Measurements from ENCODE around the gene MS4A18. TPM values are rescaled to one million over a fixed set of nuclear protein-coding genes. Genes with fewer than 3 reads are reported as not detected.

MS4A18 gene
- total and polyA plus RNA-seq, 2 experiments from 2014 or later = not detected

DNA sequence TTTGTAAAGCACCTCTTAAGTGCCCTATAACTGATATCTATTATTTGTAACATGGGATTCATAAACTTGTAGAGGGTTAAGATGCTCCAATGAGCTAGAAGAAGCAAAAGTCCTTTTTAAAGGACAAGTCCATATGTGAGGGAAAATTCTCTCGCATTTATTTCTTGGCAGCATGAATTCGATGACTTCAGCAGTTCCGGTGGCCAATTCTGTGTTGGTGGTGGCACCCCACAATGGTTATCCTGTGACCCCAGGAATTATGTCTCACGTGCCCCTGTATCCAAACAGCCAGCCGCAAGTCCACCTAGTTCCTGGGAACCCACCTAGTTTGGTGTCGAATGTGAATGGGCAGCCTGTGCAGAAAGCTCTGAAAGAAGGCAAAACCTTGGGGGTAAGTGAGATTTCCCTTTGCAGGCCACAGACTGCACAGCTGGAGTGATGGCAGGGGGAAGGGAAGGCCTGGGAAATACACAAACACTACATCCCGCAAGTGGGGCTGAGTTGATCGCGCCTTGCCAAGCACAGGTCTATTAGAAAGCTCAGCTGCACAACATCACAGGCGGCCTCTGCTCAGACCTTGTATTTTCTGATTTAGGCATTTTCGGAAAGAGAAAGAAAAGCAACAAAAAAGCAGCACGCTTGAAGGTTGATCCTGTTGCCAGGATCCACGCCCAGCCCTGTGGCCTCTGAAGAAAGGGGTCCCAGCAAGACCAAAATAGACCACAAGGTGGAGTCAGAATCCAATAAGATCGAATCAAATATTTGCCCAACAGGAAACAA, 23.6 kb upstream of the MS4A18 start:
- H3K4me2 ChIP-seq = no peak overlapping the region
- TF ChIP-seq EZH2 (IDR thresholded peaks at IDR 0.05; ENCODE audit: borderline replicate concordance) (no peak), CTCF (IDR thresholded peaks at IDR 0.05; ENCODE audit: poor library complexity) (peak; percentile 42)
- H3K4me1 ChIP-seq (ENCODE audit: insufficient read depth) = no peaks in the 10 kb centered on the region
- no peaks in the 10 kb centered on the region for H3K36me3 ChIP-seq (replicated peaks; ENCODE audit: insufficient read depth, low read depth)
- no peaks in the 10 kb centered on the region for H3K9me2 ChIP-seq (replicated peaks; ENCODE audit: insufficient read depth)
- no peaks in the 10 kb centered on the region for H4K20me1 ChIP-seq (ENCODE audit: insufficient read depth, poor library complexity, severe bottlenecking)
- H3K79me2 ChIP-seq = no peaks in the 10 kb centered on the region
- no peaks in the 10 kb centered on the region for H3K9me3 ChIP-seq (ENCODE audit: low read depth)
- 72% methylated on average over 14 of the region's 14 CpGs for WGBS (ENCODE audit: low lambda C conversion rate, missing lambda C conversion rate)
- no peaks in the 10 kb centered on the region for H3K27me3 ChIP-seq
- no peak overlapping the region for H3K27ac ChIP-seq
- peak; percentile 41 for DNase-seq (ENCODE audit: low spot score)
- H3K4me3 ChIP-seq = no peak overlapping the region
- H2AFZ ChIP-seq = no peak overlapping the region

- Histone ChIP-seq H3K36me3 (replicated peaks; ENCODE audit: insufficient read depth, low read depth) (no peaks in the 10 kb centered on the region), H3K4me3 (no peak overlapping the region), H3K79me2 (no peaks in the 10 kb centered on the region), H4K20me1 (ENCODE audit: insufficient read depth, poor library complexity, severe bottlenecking) (no peaks in the 10 kb centered on the region), H3K9me3 (ENCODE audit: low read depth) (no peaks in the 10 kb centered on the region), H3K27me3 (no peaks in the 10 kb centered on the region), H2AFZ (no peak overlapping the region), H3K9me2 (replicated peaks; ENCODE audit: insufficient read depth) (no peaks in the 10 kb centered on the region), H3K27ac (no peak overlapping the region), H3K4me2 (no peak overlapping the region), H3K4me1 (ENCODE audit: insufficient read depth) (no peaks in the 10 kb centered on the region)
- TF ChIP-seq CTCF (IDR thresholded peaks at IDR 0.05; ENCODE audit: poor library complexity) (no peak), EZH2 (IDR thresholded peaks at IDR 0.05; ENCODE audit: borderline replicate concordance) (no peak), EZH2phosphoT487 (IDR thresholded peaks at IDR 0.05; ENCODE audit: low read depth, severe bottlenecking, unreplicated experiment) (no peak)
- 64% methylated on average over 4 of the region's 4 CpGs for WGBS (ENCODE audit: low lambda C conversion rate, missing lambda C conversion rate)
- no peak for DNase-seq (ENCODE audit: low spot score)
Observed at GRCh38 chr11:60701469-60701818, 23.1 kb upstream of the MS4A18 start.

DNA sequence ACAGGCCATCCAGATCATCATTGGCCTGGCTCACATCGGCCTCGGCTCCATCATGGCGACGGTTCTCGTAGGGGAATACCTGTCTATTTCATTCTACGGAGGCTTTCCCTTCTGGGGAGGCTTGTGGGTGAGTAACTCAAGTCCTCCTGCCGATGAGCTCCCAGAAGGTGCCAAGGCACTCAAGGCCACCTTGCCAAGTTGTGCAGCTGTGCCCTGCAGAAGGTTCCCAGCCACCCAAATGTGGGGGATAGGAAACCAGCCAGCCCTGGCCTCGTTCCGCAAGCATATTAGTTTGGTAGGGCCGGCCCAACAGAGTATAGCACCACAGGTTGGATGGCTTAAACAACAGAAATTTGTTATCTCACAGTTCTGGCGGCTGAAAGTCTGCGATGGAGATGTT, 21.1 kb upstream of the MS4A18 start:
- no peak for DNase-seq (ENCODE audit: low spot score)
- H3K27me3 ChIP-seq = no peaks in the 10 kb centered on the region
- WGBS (ENCODE audit: low lambda C conversion rate, missing lambda C conversion rate) = 93% methylated on average over 12 of the region's 12 CpGs
- H3K4me2 ChIP-seq = no peak overlapping the region
- H3K27ac ChIP-seq = no peak overlapping the region
- no peaks in the 10 kb centered on the region for H4K20me1 ChIP-seq (ENCODE audit: insufficient read depth, poor library complexity, severe bottlenecking)
- no peak overlapping the region for H2AFZ ChIP-seq
- TF ChIP-seq CTCF (IDR thresholded peaks at IDR 0.05; ENCODE audit: poor library complexity) = no peak
- no peak overlapping the region for H3K4me3 ChIP-seq
- H3K4me1 ChIP-seq (ENCODE audit: insufficient read depth) = no peaks in the 10 kb centered on the region
- H3K9me3 ChIP-seq (ENCODE audit: low read depth) = no peaks in the 10 kb centered on the region
- no peaks in the 10 kb centered on the region for H3K9me2 ChIP-seq (replicated peaks; ENCODE audit: insufficient read depth)
- no peaks in the 10 kb centered on the region for H3K79me2 ChIP-seq
- H3K36me3 ChIP-seq (replicated peaks; ENCODE audit: insufficient read depth, low read depth) = no peaks in the 10 kb centered on the region

DNA sequence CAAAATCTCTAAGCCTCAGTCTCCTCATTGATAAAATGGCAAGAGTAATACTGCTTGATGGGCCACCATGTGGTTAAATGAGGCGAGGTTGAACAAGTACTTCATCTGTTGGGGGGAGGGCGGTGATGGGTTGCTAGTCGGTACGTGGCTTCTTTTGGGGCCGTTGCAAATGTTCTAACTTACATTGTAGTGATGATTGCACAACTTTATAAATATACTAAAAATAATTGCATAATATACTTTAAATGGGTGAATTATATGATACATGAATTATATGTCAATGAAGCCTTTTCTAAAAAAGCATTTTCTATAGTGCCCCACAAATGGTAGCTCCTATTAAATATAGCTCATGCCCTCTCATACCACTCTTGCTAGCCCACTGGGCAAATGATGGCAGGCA, 18.6 kb upstream of the MS4A18 start:
- Histone ChIP-seq H3K4me2 (no peak overlapping the region), H4K20me1 (ENCODE audit: insufficient read depth, poor library complexity, severe bottlenecking) (no peaks in the 10 kb centered on the region), H3K79me2 (no peaks in the 10 kb centered on the region), H3K9me2 (replicated peaks; ENCODE audit: insufficient read depth) (no peaks in the 10 kb centered on the region), H3K4me3 (no peak overlapping the region), H3K36me3 (replicated peaks; ENCODE audit: insufficient read depth, low read depth) (no peaks in the 10 kb centered on the region), H3K27me3 (no peaks in the 10 kb centered on the region), H3K4me1 (ENCODE audit: insufficient read depth) (peaks cover 9% of the 10 kb centered on the region), H3K27ac (no peak overlapping the region), H2AFZ (no peak overlapping the region), H3K9me3 (ENCODE audit: low read depth) (no peaks in the 10 kb centered on the region)
- DNase-seq (ENCODE audit: low spot score) = no peak
- TF ChIP-seq EZH2phosphoT487 (IDR thresholded peaks at IDR 0.05; ENCODE audit: low read depth, severe bottlenecking, unreplicated experiment) (no peak), CTCF (IDR thresholded peaks at IDR 0.05; ENCODE audit: poor library complexity) (no peak), EZH2 (IDR thresholded peaks at IDR 0.05; ENCODE audit: borderline replicate concordance) (no peak)
- WGBS (ENCODE audit: low lambda C conversion rate, missing lambda C conversion rate) = 93% methylated on average over 5 of the region's 5 CpGs
